ENCODE measurements around the gene RPTOR.

RPTOR gene

GRCh38 chr17:80957461-80957941 lies 412.9 kb downstream of the RPTOR start:
- no peak for DNase-seq

- no peak for DNase-seq
These were observed 414.8 kb downstream of the RPTOR start for GRCh38 chr17:80959330-80960036.

GRCh38 chr17:80960037-80960796 lies 415.6 kb downstream of the RPTOR start:
- no peak for DNase-seq

- no peak for DNase-seq
These were observed 416.3 kb downstream of the RPTOR start for GRCh38 chr17:80960797-80961452.

GRCh38 chr17:80961541-80962330 lies 417.1 kb downstream of the RPTOR start:
- DNase-seq, result no peak

GRCh38 chr17:80962356-80963329 lies 418.0 kb downstream of the RPTOR start:
- DNase-seq, result no peak

GRCh38 chr17:80963812-80964543 lies 419.3 kb downstream of the RPTOR start:
- no peak for DNase-seq

- DNase-seq, result no peak
These were observed 419.9 kb downstream of the RPTOR start for GRCh38 chr17:80964544-80964856.

- DNase-seq, result no peak
These were observed 420.4 kb downstream of the RPTOR start for GRCh38 chr17:80964859-80965580.

GRCh38 chr17:80965606-80966005 lies 421.0 kb downstream of the RPTOR start:
- no peak for DNase-seq

GRCh38 chr17:80967404-80967872 lies 422.8 kb downstream of the RPTOR start:
- no peak for DNase-seq

GRCh38 chr17:80968602-80969029 lies 424.0 kb downstream of the RPTOR start:
- DNase-seq, result no peak

- DNase-seq, result no peak
These were observed 424.5 kb downstream of the RPTOR start for GRCh38 chr17:80969030-80969673.

- DNase-seq, result no peak
These were observed 425.0 kb downstream of the RPTOR start for GRCh38 chr17:80969674-80970043.

GRCh38 chr17:80970044-80970761 lies 425.6 kb downstream of the RPTOR start:
- DNase-seq, result no peak

GRCh38 chr17:80970762-80971703 lies 426.4 kb downstream of the RPTOR start:
- DNase-seq, result no peak

- DNase-seq, result no peak
These were observed 427.2 kb downstream of the RPTOR start for GRCh38 chr17:80971704-80972304.

All from inflammatory macrophage treated with lipopolysaccharide for 1 hour (primary cell).